OCI-LY1 (cell line): ENCODE data around the gene FOXO3.

Experiments used
- H2AFZ ChIP-seq: fragments of 200-600 bp; sonication (generic), shearing (Covaris generic); 2 replicates; pipeline ENCODE4 v1.6.0; 2014; ENCODE audit warnings: antibody characterized with exemption, mild to moderate bottlenecking, low read length
- H3F3A ChIP-seq: fragments of 200-600 bp; sonication (generic), shearing (Covaris generic); 2 replicates; pipeline ENCODE4 v1.6.0; 2014; ENCODE audit warnings: mild to moderate bottlenecking, antibody characterized with exemption, low read length, moderate library complexity; ENCODE audit not compliant: insufficient read depth
- H3K27ac ChIP-seq: fragments of 200-600 bp; sonication (generic); 2 replicates; pipeline ENCODE4 v1.5.1; 2014; ENCODE audit warnings: low read length, mixed run types, mild to moderate bottlenecking, low read depth; ENCODE audit not compliant: poor library complexity, severe bottlenecking
- H3K27me3 ChIP-seq: fragments of 200-600 bp; sonication (generic); 2 replicates; pipeline ENCODE4 v1.6.0; 2014; ENCODE audit warnings: antibody characterized with exemption, mild to moderate bottlenecking, low read length, moderate library complexity; ENCODE audit not compliant: insufficient read depth
- H3K36me3 ChIP-seq: fragments of 200-600 bp; sonication (generic); 2 replicates; pipeline ENCODE4 v1.6.1; 2014; ENCODE audit warnings: mild to moderate bottlenecking, antibody characterized with exemption, low read length, moderate library complexity, mixed read lengths; ENCODE audit not compliant: insufficient read depth
- H3K4me1 ChIP-seq: fragments of 200-600 bp; sonication (generic); 2 replicates; pipeline ENCODE4 v1.5.1; 2014; ENCODE audit warnings: mild to moderate bottlenecking, low read length, moderate library complexity; ENCODE audit not compliant: insufficient read depth, severe bottlenecking
- H3K4me2 ChIP-seq: fragments of 200-600 bp; sonication (generic), shearing (Covaris generic); 2 replicates; pipeline ENCODE4 v1.6.1; 2014; ENCODE audit warnings: low read length
- H3K4me3 ChIP-seq: fragments of 200-600 bp; sonication (generic); 2 replicates; pipeline ENCODE4 v1.5.1; 2014; ENCODE audit warnings: low read length, low read depth, mild to moderate bottlenecking, mixed read lengths; ENCODE audit not compliant: poor library complexity, severe bottlenecking
- H3K79me2 ChIP-seq: fragments of 200-600 bp; shearing (Covaris generic); 2 replicates; pipeline ENCODE4 v1.6.1; 2016; ENCODE audit warnings: mixed run types, low read length, mixed read lengths; ENCODE audit not compliant: insufficient read depth
- H3K9ac ChIP-seq: fragments of 200-600 bp; sonication (generic), shearing (Covaris generic); 2 replicates; pipeline ENCODE4 v1.6.1; 2014; ENCODE audit warnings: mild to moderate bottlenecking, low read length, mixed read lengths
- H3K9me2 ChIP-seq: fragments of 200-600 bp; sonication (generic), shearing (Covaris generic); 2 replicates; pipeline ENCODE4 v1.6.1; 2014; ENCODE audit warnings: low read depth, mild to moderate bottlenecking, low read length, mixed read lengths
- H3K9me3 ChIP-seq: fragments of 200-600 bp; shearing (Covaris generic); 2 replicates; pipeline ENCODE4 v1.6.1; 2014; ENCODE audit warnings: low read length, mixed read lengths
- H4K20me1 ChIP-seq: fragments of 200-600 bp; sonication (generic), shearing (Covaris generic); 2 replicates; pipeline ENCODE4 v1.6.0; 2016; ENCODE audit warnings: mild to moderate bottlenecking, low read length; ENCODE audit not compliant: insufficient read depth
- CTCF ChIP-seq: fragments of 200-600 bp; sonication (generic), shearing (Covaris generic); IDR thresholded peaks from 2 replicates; pipeline ENCODE4 v1.5.1; 2017; ENCODE audit warnings: mild to moderate bottlenecking, antibody characterized with exemption, low read length, moderate library complexity, mixed read lengths
- EZH2 ChIP-seq: fragments of 200-600 bp; sonication (generic), shearing (Covaris generic); IDR thresholded peaks from 2 replicates; pipeline ENCODE4 v1.8.0; 2017; ENCODE audit warnings: borderline replicate concordance, mixed run types, mild to moderate bottlenecking, antibody characterized with exemption, low read length, moderate library complexity, mixed read lengths

FOXO3 gene

GRCh38 chr6:108556866-108557493 is 3.7 kb upstream of the FOXO3 start:
- peak overlapping the region; percentile 85 for H3K4me3 ChIP-seq
- H3K9me2 ChIP-seq = no peaks in the 10 kb centered on the region
- H3K36me3 ChIP-seq = peaks cover 6% of the 10 kb centered on the region
- no peaks in the 10 kb centered on the region for H3F3A ChIP-seq
- H3K9ac ChIP-seq = peak overlapping the region; percentile 84
- H3K27me3 ChIP-seq = no peaks in the 10 kb centered on the region
- peaks cover 8% of the 10 kb centered on the region for H3K4me1 ChIP-seq
- H4K20me1 ChIP-seq = no peaks in the 10 kb centered on the region
- TF ChIP-seq CTCF = no peak
- TF ChIP-seq EZH2 = no peak
- no peaks in the 10 kb centered on the region for H3K79me2 ChIP-seq
- H3K27ac ChIP-seq = no peak overlapping the region
- peak overlapping the region; percentile 90 for H3K4me2 ChIP-seq
- H2AFZ ChIP-seq = no peak overlapping the region
- H3K9me3 ChIP-seq = no peaks in the 10 kb centered on the region

- no peak overlapping the region for H2AFZ ChIP-seq
- H3K4me1 ChIP-seq = peaks cover 8% of the 10 kb centered on the region
- peak overlapping the region; percentile 84 for H3K9ac ChIP-seq
- H3K27me3 ChIP-seq = no peaks in the 10 kb centered on the region
- TF ChIP-seq EZH2 (no peak), CTCF (no peak)
- peak overlapping the region; percentile 85 for H3K4me3 ChIP-seq
- H3K79me2 ChIP-seq = no peaks in the 10 kb centered on the region
- no peaks in the 10 kb centered on the region for H3F3A ChIP-seq
- no peaks in the 10 kb centered on the region for H4K20me1 ChIP-seq
- H3K9me3 ChIP-seq = no peaks in the 10 kb centered on the region
- peak overlapping the region; percentile 90 for H3K4me2 ChIP-seq
- H3K36me3 ChIP-seq = peaks cover 13% of the 10 kb centered on the region
- H3K9me2 ChIP-seq = no peaks in the 10 kb centered on the region
- peak overlapping the region; percentile 69 for H3K27ac ChIP-seq
Observed at GRCh38 chr6:108557494-108558371, 3.0 kb upstream of the FOXO3 start.

- peak overlapping the region; percentile 84 for H3K9ac ChIP-seq
- no peaks in the 10 kb centered on the region for H3F3A ChIP-seq
- H3K4me1 ChIP-seq = peaks cover 12% of the 10 kb centered on the region
- peak overlapping the region; percentile 87 for H3K27ac ChIP-seq
- H3K4me2 ChIP-seq = peak overlapping the region; percentile 90
- peaks cover 17% of the 10 kb centered on the region for H3K36me3 ChIP-seq
- peak overlapping the region; percentile 85 for H3K4me3 ChIP-seq
- no peaks in the 10 kb centered on the region for H3K9me2 ChIP-seq
- no peaks in the 10 kb centered on the region for H3K9me3 ChIP-seq
- H4K20me1 ChIP-seq = no peaks in the 10 kb centered on the region
- no peaks in the 10 kb centered on the region for H3K27me3 ChIP-seq
- no peak overlapping the region for H2AFZ ChIP-seq
- H3K79me2 ChIP-seq = no peaks in the 10 kb centered on the region
- no peak for TF ChIP-seq CTCF
- TF ChIP-seq EZH2 = no peak
Observed at GRCh38 chr6:108558372-108559096, 2.2 kb upstream of the FOXO3 start.
